G401 (cell line): ENCODE results near the gene DNMT3L. TPM values are rescaled to one million over a fixed set of nuclear protein-coding genes. Genes with fewer than 3 reads are reported as not detected.
"Not testable (repeated sequence)": the region's sequence is repeated elsewhere in the genome, so short reads cannot be mapped to it uniquely, and the experiment has no call there.

Source experiments
- DNase-seq: peaks from one replicate; pipeline ENCODE4 v3.0.0-alpha.2; 2015; ENCODE audit warnings: low spot score
- in situ Hi-C: cut with HindIII; loops from 2 replicates; pipeline ENCODE4 v1.10.0; 2016; ENCODE audit warnings: low sequenced_read_pairs, mixed read lengths
- total RNA-seq: library from RNA; depleted of rRNA; stranded (reverse); fragments of >200 nt; shearing (Covaris generic); gene quantifications from 2 replicates; pipeline ENCODE4 v1.2.3, GENCODE V29; 2014; rRNA removed

DNMT3L gene
- total RNA-seq, 1 experiment from 2014 or later: 0.20 TPM

GRCh38 chr21:44207860-44208646 lies 53.6 kb downstream of the DNMT3L start:
- in situ Hi-C loops, DNase-seq: not testable (repeated sequence)

GRCh38 chr21:44206698-44207676 lies 54.7 kb downstream of the DNMT3L start:
- in situ Hi-C loops, DNase-seq: not testable (repeated sequence)

GRCh38 chr21:44206187-44206586 lies 55.5 kb downstream of the DNMT3L start:
- DNase-seq, in situ Hi-C loops: not testable (repeated sequence)

GRCh38 chr21:44202590-44203299 lies 59.0 kb downstream of the DNMT3L start:
- in situ Hi-C loops, DNase-seq: not testable (repeated sequence)

GRCh38 chr21:44199997-44200396 lies 61.7 kb downstream of the DNMT3L start:
- in situ Hi-C loops, DNase-seq: not testable (repeated sequence)

- no peak for DNase-seq
- in situ Hi-C loops: no loop called here
Measured at GRCh38 chr21:44199448-44199847, 62.2 kb downstream of the DNMT3L start.

GRCh38 chr21:44197156-44197516 lies 64.6 kb downstream of the DNMT3L start:
- in situ Hi-C loops: not testable (repeated sequence)

More at GRCh38 chr21:44197156-44197516, 64.6 kb downstream of the DNMT3L start:
- DNase-seq: not testable (repeated sequence)

Other genes with a start within 250 kb of the DNMT3L start
- gene TRAPPC10, start 249.6 kb downstream of the DNMT3L start, total RNA-seq: 11.1 and 15.4 TPM in 2 replicates
- 34.0 and 34.3 TPM in 2 replicates for gene PWP2, start 154.5 kb downstream of the DNMT3L start, total RNA-seq
- 38.6 and 92.4 TPM in 2 replicates for gene GATD3, start 128.2 kb downstream of the DNMT3L start, total RNA-seq
- gene ICOSLG, start 21.0 kb downstream of the DNMT3L start, total RNA-seq: 0.43 TPM in 1 of 2 replicates, not detected in the other
- 0.86 and 1.7 TPM in 2 replicates for gene AIRE, start 24.0 kb upstream of the DNMT3L start, total RNA-seq
- gene PFKL, start 38.2 kb upstream of the DNMT3L start, total RNA-seq: 174 and 182 TPM in 2 replicates
- gene CFAP410, start 77.5 kb upstream of the DNMT3L start, total RNA-seq: 19.2 and 31.9 TPM in 2 replicates
- gene TRPM2, start 91.7 kb upstream of the DNMT3L start, total RNA-seq: 0.12 TPM in 1 of 2 replicates, not detected in the other
- 0.55 and 2.3 TPM in 2 replicates for gene LRRC3, start 193.6 kb upstream of the DNMT3L start, total RNA-seq